ENCODE results near the gene TMX3. TPM values are rescaled to one million over a fixed set of nuclear protein-coding genes. Genes with fewer than 3 reads are reported as not detected.

The TMX3 gene
- total and polyA plus RNA-seq, 2 experiments from 2014 or later = 26.1 to 36.2 TPM

- no peak for DNase-seq (ENCODE audit: low read depth in 1 of 2, low spot score in 1 of 2)
- no peak overlapping the region for H3K27ac ChIP-seq
- H3K9me3 ChIP-seq (ENCODE audit: low read depth) = no peaks in the 10 kb centered on the region
- no peaks in the 10 kb centered on the region for H3K27me3 ChIP-seq
- no peak overlapping the region for H3K4me3 ChIP-seq
- no peaks in the 10 kb centered on the region for H3K4me1 ChIP-seq (ENCODE audit: low read depth)
- H3K36me3 ChIP-seq = no peaks in the 10 kb centered on the region
- no peak for TF ChIP-seq CTCF (IDR thresholded peaks at IDR 0.05; ENCODE audit: low read depth, low read length)
Measured at GRCh38 chr18:68627812-68628211, 87.1 kb downstream of the TMX3 start.

Other genes with a start within 250 kb of the TMX3 start
- 8.2 and 13.0 TPM in 2 replicates for gene CCDC102B, start 83.0 kb upstream of the TMX3 start, total RNA-seq
- 6.1 and 8.9 TPM in 2 replicates for gene CCDC102B, start 83.0 kb upstream of the TMX3 start, polyA plus RNA-seq